Uterus (tissue), 4 donors: ENCODE measurements around the gene TTC8. TPM values are rescaled to one million over a fixed set of nuclear protein-coding genes. Genes with fewer than 3 reads are reported as not detected.
"Not testable (repeated sequence)": the region's sequence is repeated elsewhere in the genome, so short reads cannot be mapped to it uniquely, and the experiment has no call there.

Source experiments
- DNase-seq, 2 donors: peaks; one replicate each; pipeline ENCODE4 v3.0.0-alpha.2; 2019 to 2020
- H3K27ac ChIP-seq, 2 donors: fragments of 200-600 bp; sonication (generic); 1 replicate in 1 of 2; 2 replicates in 1 of 2; pipeline ENCODE4 v1.5.1; 2016 to 2018
- H3K27me3 ChIP-seq, 2 donors: fragments of 200-600 bp; sonication (generic); one replicate each; pipeline ENCODE4 v1.5.1; 2018 to 2019; ENCODE audit warnings: control low read depth in 1 of 2
- H3K36me3 ChIP-seq, 2 donors: fragments of 200-600 bp; sonication (generic); one replicate each; pipeline ENCODE4 v1.5.1; 2019; ENCODE audit warnings: control low read depth in 1 of 2
- H3K4me1 ChIP-seq, 2 donors: fragments of 200-600 bp; sonication (generic); one replicate each; pipeline ENCODE4 v1.5.1; 2018 to 2019; ENCODE audit warnings: control low read depth in 1 of 2
- H3K4me3 ChIP-seq, 2 donors: fragments of 200-600 bp; sonication (generic); 1 replicate in 1 of 2; 2 replicates in 1 of 2; pipeline ENCODE4 v1.5.1; 2018 to 2019; ENCODE audit warnings: mild to moderate bottlenecking in 1 of 2
- H3K9me3 ChIP-seq, 2 donors: fragments of 200-600 bp; sonication (generic); one replicate each; pipeline ENCODE4 v1.5.1; 2019; ENCODE audit warnings: control low read depth in 1 of 2
- CTCF ChIP-seq, 4 experiments: fragments of 200-600 bp in 2 of 4; fragments of 450-650 bp in 2 of 4; sonication (generic) in 2 of 4; IDR thresholded peaks; one replicate each; pipeline ENCODE4 v1.5.1; 2016 to 2019; ENCODE audit warnings: antibody characterized with exemption in 4 of 4, mild to moderate bottlenecking in 2 of 4, moderate library complexity in 1 of 4
- POLR2A ChIP-seq, 2 donors: fragments of 450-650 bp; IDR thresholded peaks; one replicate each; pipeline ENCODE4 v1.6.1; 2016; ENCODE audit warnings: antibody characterized with exemption in 2 of 2, mild to moderate bottlenecking in 1 of 2, moderate library complexity in 1 of 2
- intact Hi-C: fragments of 100-400 bp; cut with DNase I; formaldehyde crosslinking; loops from one replicate; pipeline ENCODE4 v1.15.1; 2023; ENCODE audit warnings: low total_unique reads
- total RNA-seq, 4 donors: library from RNA; depleted of rRNA in 3 of 4; stranded (reverse); fragments of >200 nt in 3 of 4; gene quantifications; one replicate each; pipeline versions ENCODE4 v1.1.0 to v1.2.4, GENCODE V29; 2014 to 2023
- donor health status: DM: yes; HTN: yes; CAD: no.

TTC8 gene
- total RNA-seq = 100 to 1,000 TPM in 1 of 4 donors, 10 to 100 TPM in 2, 1 to 10 TPM in 1; 9.7 to 340 (median 31.7) TPM

GRCh38 chr14:88824314-88825077 lies at the start of gene TTC8:
Gene TTC8, plus strand, starts transcription at chr14:88824651. Its CDS starts 57 bp downstream, at chr14:88824708.
- Histone ChIP-seq H3K27ac (peak within 1 kb of the TSS; percentile 87 to 90), H3K4me3 (peak within 1 kb of the TSS; percentile 68 to 80), H3K27me3 (no peaks in the 10 kb centered on the region), H3K4me1 (no peaks in the 10 kb centered on the region), H3K9me3 (no peaks in the 10 kb centered on the region), H3K36me3 (no peaks in the 10 kb centered on the region)
- peak; percentile 83 to 87 for DNase-seq
- TF ChIP-seq POLR2A (IDR thresholded peaks at IDR 0.05) (peak in 1 of 2 donors; percentile 70), CTCF (IDR thresholded peaks at IDR 0.05) (no peak)
- intact Hi-C loops = no loop called here

GRCh38 chr14:88775532-88775931 lies 48.9 kb upstream of the TTC8 start:
- Histone ChIP-seq H3K9me3 (no peaks in the 10 kb centered on the region), H3K4me1 (no peaks in the 10 kb centered on the region), H3K36me3 (no peaks in the 10 kb centered on the region), H3K27ac (no peak overlapping the region), H3K27me3 (no peaks in the 10 kb centered on the region), H3K4me3 (no peak overlapping the region)
- no peak for DNase-seq
- intact Hi-C loops = no loop called here
- no peak for TF ChIP-seq POLR2A (IDR thresholded peaks at IDR 0.05)
- TF ChIP-seq CTCF (IDR thresholded peaks at IDR 0.05) = no peak

- intact Hi-C loops = no loop called here
- TF ChIP-seq POLR2A (IDR thresholded peaks at IDR 0.05) (no peak), CTCF (IDR thresholded peaks at IDR 0.05) (no peak)
- H3K36me3 ChIP-seq = no peaks in the 10 kb centered on the region
- no peak overlapping the region for H3K27ac ChIP-seq
- DNase-seq = no peak
- H3K27me3 ChIP-seq = no peaks in the 10 kb centered on the region
- H3K9me3 ChIP-seq = no peaks in the 10 kb centered on the region
- no peak overlapping the region for H3K4me3 ChIP-seq
- no peaks in the 10 kb centered on the region for H3K4me1 ChIP-seq
Measured at GRCh38 chr14:88785911-88786310, 38.5 kb upstream of the TTC8 start.

GRCh38 chr14:88786715-88787114 lies 37.7 kb upstream of the TTC8 start:
- TF ChIP-seq CTCF (IDR thresholded peaks at IDR 0.05) (no peak), POLR2A (IDR thresholded peaks at IDR 0.05) (no peak)
- intact Hi-C loops = no loop called here

GRCh38 chr14:88789573-88789972 lies 34.9 kb upstream of the TTC8 start:
- H3K36me3 ChIP-seq, DNase-seq, H3K27ac ChIP-seq, H3K4me3 ChIP-seq, H3K27me3 ChIP-seq, H3K9me3 ChIP-seq, intact Hi-C loops, H3K4me1 ChIP-seq: not testable (repeated sequence)

More at GRCh38 chr14:88786715-88787114, 37.7 kb upstream of the TTC8 start:
- H3K4me1 ChIP-seq = no peaks in the 10 kb centered on the region
- H3K4me3 ChIP-seq = no peak overlapping the region
- no peaks in the 10 kb centered on the region for H3K36me3 ChIP-seq
- DNase-seq = no peak
- no peaks in the 10 kb centered on the region for H3K27me3 ChIP-seq
- H3K9me3 ChIP-seq = no peaks in the 10 kb centered on the region
- no peak overlapping the region for H3K27ac ChIP-seq
